ENCODE results near the gene NEURL2.
"Not testable (repeated sequence)": the region's sequence is repeated elsewhere in the genome, so short reads cannot be mapped to it uniquely, and the experiment has no call there.

NEURL2 gene

GRCh38 chr20:45878076-45878761, 12.8 kb downstream of the NEURL2 start (continued):
- TF ChIP-seq, protein P1, sequence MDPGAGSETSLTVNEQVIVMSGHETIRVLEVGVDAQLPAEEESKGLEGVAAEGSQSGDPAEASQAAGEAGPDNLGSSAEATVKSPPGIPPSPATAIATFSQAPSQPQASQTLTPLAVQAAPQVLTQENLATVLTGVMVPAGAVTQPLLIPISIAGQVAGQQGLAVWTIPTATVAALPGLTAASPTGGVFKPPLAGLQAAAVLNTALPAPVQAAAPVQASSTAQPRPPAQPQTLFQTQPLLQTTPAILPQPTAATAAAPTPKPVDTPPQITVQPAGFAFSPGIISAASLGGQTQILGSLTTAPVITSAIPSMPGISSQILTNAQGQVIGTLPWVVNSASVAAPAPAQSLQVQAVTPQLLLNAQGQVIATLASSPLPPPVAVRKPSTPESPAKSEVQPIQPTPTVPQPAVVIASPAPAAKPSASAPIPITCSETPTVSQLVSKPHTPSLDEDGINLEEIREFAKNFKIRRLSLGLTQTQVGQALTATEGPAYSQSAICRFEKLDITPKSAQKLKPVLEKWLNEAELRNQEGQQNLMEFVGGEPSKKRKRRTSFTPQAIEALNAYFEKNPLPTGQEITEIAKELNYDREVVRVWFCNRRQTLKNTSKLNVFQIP (CRISPR knock-in tag; IDR thresholded peaks at IDR 0.05; ENCODE audit: borderline replicate concordance, low read depth): no peak
- TF ChIP-seq OSR1 (CRISPR knock-in tag; IDR thresholded peaks at IDR 0.05) (no peak), CSDC2 (CRISPR knock-in tag; IDR thresholded peaks at IDR 0.05) (no peak), ISL1 (CRISPR knock-in tag; IDR thresholded peaks at IDR 0.05) (no peak), GLIS3 (CRISPR knock-in tag; IDR thresholded peaks at IDR 0.05) (no peak), SNAI2 (CRISPR knock-in tag; IDR thresholded peaks at IDR 0.05) (no peak), TCF4 (CRISPR knock-in tag; IDR thresholded peaks at IDR 0.05; ENCODE audit: borderline replicate concordance) (no peak), ZNF565 (CRISPR knock-in tag; conservative IDR thresholded peaks at IDR 0.05; ENCODE audit: low read depth) (no peak), ESRRG (CRISPR knock-in tag; IDR thresholded peaks at IDR 0.05) (no peak)
- TF ChIP-seq, protein P2, sequence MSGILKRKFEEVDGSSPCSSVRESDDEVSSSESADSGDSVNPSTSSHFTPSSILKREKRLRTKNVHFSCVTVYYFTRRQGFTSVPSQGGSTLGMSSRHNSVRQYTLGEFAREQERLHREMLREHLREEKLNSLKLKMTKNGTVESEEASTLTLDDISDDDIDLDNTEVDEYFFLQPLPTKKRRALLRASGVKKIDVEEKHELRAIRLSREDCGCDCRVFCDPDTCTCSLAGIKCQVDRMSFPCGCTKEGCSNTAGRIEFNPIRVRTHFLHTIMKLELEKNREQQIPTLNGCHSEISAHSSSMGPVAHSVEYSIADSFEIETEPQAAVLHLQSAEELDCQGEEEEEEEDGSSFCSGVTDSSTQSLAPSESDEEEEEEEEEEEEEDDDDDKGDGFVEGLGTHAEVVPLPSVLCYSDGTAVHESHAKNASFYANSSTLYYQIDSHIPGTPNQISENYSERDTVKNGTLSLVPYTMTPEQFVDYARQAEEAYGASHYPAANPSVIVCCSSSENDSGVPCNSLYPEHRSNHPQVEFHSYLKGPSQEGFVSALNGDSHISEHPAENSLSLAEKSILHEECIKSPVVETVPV (CRISPR knock-in tag; IDR thresholded peaks at IDR 0.05): no peak
- TF ChIP-seq, protein P3, sequence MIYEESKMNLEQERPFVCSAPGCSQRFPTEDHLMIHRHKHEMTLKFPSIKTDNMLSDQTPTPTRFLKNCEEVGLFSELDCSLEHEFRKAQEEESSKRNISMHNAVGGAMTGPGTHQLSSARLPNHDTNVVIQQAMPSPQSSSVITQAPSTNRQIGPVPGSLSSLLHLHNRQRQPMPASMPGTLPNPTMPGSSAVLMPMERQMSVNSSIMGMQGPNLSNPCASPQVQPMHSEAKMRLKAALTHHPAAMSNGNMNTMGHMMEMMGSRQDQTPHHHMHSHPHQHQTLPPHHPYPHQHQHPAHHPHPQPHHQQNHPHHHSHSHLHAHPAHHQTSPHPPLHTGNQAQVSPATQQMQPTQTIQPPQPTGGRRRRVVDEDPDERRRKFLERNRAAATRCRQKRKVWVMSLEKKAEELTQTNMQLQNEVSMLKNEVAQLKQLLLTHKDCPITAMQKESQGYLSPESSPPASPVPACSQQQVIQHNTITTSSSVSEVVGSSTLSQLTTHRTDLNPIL (CRISPR knock-in tag; IDR thresholded peaks at IDR 0.05; ENCODE audit: low read depth): no peak

- TF ChIP-seq ZC3H10 (CRISPR knock-in tag; IDR thresholded peaks at IDR 0.05) (no peak), SNAI2 (CRISPR knock-in tag; IDR thresholded peaks at IDR 0.05) (no peak), RARB (CRISPR knock-in tag; IDR thresholded peaks at IDR 0.05) (no peak), BACH2 (CRISPR knock-in tag; IDR thresholded peaks at IDR 0.05; ENCODE audit: borderline replicate concordance) (no peak), CSDC2 (CRISPR knock-in tag; IDR thresholded peaks at IDR 0.05) (no peak), ZNF565 (CRISPR knock-in tag; conservative IDR thresholded peaks at IDR 0.05; ENCODE audit: low read depth) (no peak), PPARA (CRISPR knock-in tag; IDR thresholded peaks at IDR 0.05; ENCODE audit: borderline replicate concordance) (no peak), ZFP30 (CRISPR knock-in tag; IDR thresholded peaks at IDR 0.05) (no peak)
- TF ChIP-seq, protein P1 (CRISPR knock-in tag; IDR thresholded peaks at IDR 0.05; ENCODE audit: borderline replicate concordance, low read depth): no peak
- TF ChIP-seq, protein P2 (CRISPR knock-in tag; IDR thresholded peaks at IDR 0.05): no peak
- no peak for ATAC-seq
These were observed 16.4 kb downstream of the NEURL2 start for GRCh38 chr20:45874576-45874975.

GRCh38 chr20:45874104-45874481, 16.9 kb downstream of the NEURL2 start:
- not testable (repeated sequence) for ATAC-seq

GRCh38 chr20:45873409-45874103, 17.5 kb downstream of the NEURL2 start:
- ATAC-seq: no peak
- TF ChIP-seq CSDC2 (CRISPR knock-in tag; IDR thresholded peaks at IDR 0.05) (no peak), ISL1 (CRISPR knock-in tag; IDR thresholded peaks at IDR 0.05) (no peak), PPARA (CRISPR knock-in tag; IDR thresholded peaks at IDR 0.05; ENCODE audit: borderline replicate concordance) (no peak), ZC3H10 (CRISPR knock-in tag; IDR thresholded peaks at IDR 0.05) (no peak), OSR1 (CRISPR knock-in tag; IDR thresholded peaks at IDR 0.05) (no peak), ZFP30 (CRISPR knock-in tag; IDR thresholded peaks at IDR 0.05) (no peak), ZNF8 (CRISPR knock-in tag; IDR thresholded peaks at IDR 0.05) (no peak)
- TF ChIP-seq, protein P3 (CRISPR knock-in tag; IDR thresholded peaks at IDR 0.05; ENCODE audit: low read depth): no peak
- TF ChIP-seq, protein P1 (CRISPR knock-in tag; IDR thresholded peaks at IDR 0.05; ENCODE audit: borderline replicate concordance, low read depth): no peak

Data from SK-N-SH treated with all-trans-retinoic acid at 6 μM for 48 hours (cell line).